GM23338 (cell line): ENCODE results near the gene MAG. TPM values are rescaled to one million over a fixed set of nuclear protein-coding genes. Genes with fewer than 3 reads are reported as not detected.

ENCODE experiments used
- ATAC-seq: fragments of 200-7000 bp; cut with Tn5 transposase; 3 replicates; pipeline ENCODE4 v1.9.1; 2020
- DNase-seq: peaks from one replicate; pipeline ENCODE4 v3.0.0-alpha.2; 2015; ENCODE audit warnings: low spot score
- H2AFZ ChIP-seq: fragments of 200-600 bp; sonication (generic); 2 replicates; pipeline ENCODE4 v1.8.0; 2016; ENCODE audit warnings: antibody characterized with exemption, mild to moderate bottlenecking, moderate library complexity
- H3F3A ChIP-seq: fragments of 200-600 bp; sonication (generic); replicated peaks from 2 replicates; pipeline ENCODE4 v1.8.0; 2017; ENCODE audit warnings: antibody characterized with exemption, mixed run types, low read depth
- H3K27ac ChIP-seq: fragments of 200-600 bp; sonication (generic); 2 replicates; pipeline ENCODE4 v1.6.1; 2016; ENCODE audit warnings: low read depth
- H3K27me3 ChIP-seq: fragments of 200-600 bp; sonication (generic); 2 replicates; pipeline ENCODE4 v1.8.0; 2016; ENCODE audit warnings: mild to moderate bottlenecking, mixed run types, moderate library complexity; ENCODE audit not compliant: insufficient read depth
- H3K36me3 ChIP-seq: fragments of 200-600 bp; sonication (generic); 2 replicates; pipeline ENCODE4 v1.8.0; 2016; ENCODE audit warnings: mild to moderate bottlenecking; ENCODE audit not compliant: insufficient read depth
- H3K4me1 ChIP-seq: fragments of 200-600 bp; sonication (generic); 2 replicates; pipeline ENCODE4 v1.8.0; 2016; ENCODE audit warnings: mild to moderate bottlenecking, moderate library complexity; ENCODE audit not compliant: insufficient read depth
- H3K4me2 ChIP-seq: fragments of 200-600 bp; sonication (generic); 2 replicates; pipeline ENCODE4 v1.7.1; 2017; ENCODE audit warnings: mixed run types
- H3K4me3 ChIP-seq: fragments of 200-600 bp; sonication (generic); 2 replicates; pipeline ENCODE4 v1.6.1; 2016; ENCODE audit warnings: mixed run types
- H3K79me2 ChIP-seq: fragments of 200-600 bp; sonication (generic); replicated peaks from 2 replicates; pipeline ENCODE4 v1.8.0; 2017; ENCODE audit warnings: mild to moderate bottlenecking; ENCODE audit not compliant: insufficient read depth
- H3K9me2 ChIP-seq: fragments of 200-600 bp; sonication (generic); 2 replicates; pipeline ENCODE4 v1.8.0; 2017; ENCODE audit not compliant: insufficient read depth
- H4K20me1 ChIP-seq: fragments of 200-600 bp; sonication (generic); replicated peaks from 2 replicates; pipeline ENCODE4 v1.8.0; 2017; ENCODE audit warnings: mild to moderate bottlenecking; ENCODE audit not compliant: insufficient read depth
- H3K27ac Mint-ChIP-seq: 2 replicates; pipeline ENCODE4 v1.8.0; 2020; ENCODE audit warnings: inconsistent platforms, mild to moderate bottlenecking, moderate library complexity, mixed read lengths
- H3K27me3 Mint-ChIP-seq: 3 replicates; pipeline ENCODE4 v1.8.0; 2022; ENCODE audit warnings: low read depth, mild to moderate bottlenecking, moderate library complexity, mixed read lengths, inconsistent platforms; ENCODE audit not compliant: insufficient read depth, poor library complexity
- H3K36me3 Mint-ChIP-seq: 3 replicates; pipeline ENCODE4 v1.8.0; 2021; ENCODE audit warnings: low read depth, mild to moderate bottlenecking, inconsistent platforms, moderate library complexity, mixed read lengths
- H3K4me1 Mint-ChIP-seq: 3 replicates; pipeline ENCODE4 v1.8.0; 2020; ENCODE audit warnings: mild to moderate bottlenecking, inconsistent platforms, mixed read lengths
- H3K4me3 Mint-ChIP-seq: 3 replicates; pipeline ENCODE4 v1.8.0; 2021; ENCODE audit warnings: moderate library complexity, mild to moderate bottlenecking, inconsistent platforms, mixed read lengths
- H3K9me3 Mint-ChIP-seq: 3 replicates; pipeline ENCODE4 v1.8.0; 2020; ENCODE audit warnings: moderate library complexity, mild to moderate bottlenecking, inconsistent platforms, mixed read lengths
- CREB1 ChIP-seq: fragments of 250-450 bp; sonication (Bioruptor Pico); IDR thresholded peaks from 2 replicates; pipeline ENCODE4 v1.5.0; 2020; ENCODE audit warnings: low read depth, mild to moderate bottlenecking, moderate library complexity
- CTCF ChIP-seq, 2 experiments: fragments of 200-600 bp in 1 of 2; sonication (generic) in 1 of 2; conservative IDR thresholded peaks; 2 replicates each; pipeline versions ENCODE4 v1.5.1 to v1.6.1; 2016 to 2017; ENCODE audit warnings: antibody characterized with exemption in 2 of 2, low read depth in 2 of 2, mild to moderate bottlenecking in 2 of 2, moderate library complexity in 1 of 2
- ETS1 ChIP-seq: IDR thresholded peaks from 2 replicates; pipeline ENCODE4 v1.6.1; 2016; ENCODE audit warnings: antibody characterized with exemption
- EZH2 ChIP-seq: fragments of 200-600 bp; sonication (generic); IDR thresholded peaks from one replicate; pipeline ENCODE4 v1.8.0; 2017; ENCODE audit warnings: antibody characterized with exemption, mild to moderate bottlenecking, low read depth; ENCODE audit not compliant: unreplicated experiment
- EZH2phosphoT487 ChIP-seq: fragments of 200-600 bp; sonication (generic); IDR thresholded peaks from one replicate; pipeline ENCODE4 v1.8.1; 2018; ENCODE audit warnings: antibody characterized with exemption; ENCODE audit not compliant: unreplicated experiment
- JUNB ChIP-seq: IDR thresholded peaks from one replicate; pipeline ENCODE4 v1.6.1; 2016; ENCODE audit warnings: antibody characterized with exemption; ENCODE audit not compliant: unreplicated experiment
- NANOG ChIP-seq: IDR thresholded peaks from 2 replicates; pipeline ENCODE4 v1.6.1; 2016; ENCODE audit warnings: antibody characterized with exemption, borderline replicate concordance
- POLR2AphosphoS5 ChIP-seq: IDR thresholded peaks from 2 replicates; pipeline ENCODE4 v1.6.1; 2016; ENCODE audit warnings: antibody characterized with exemption, low read depth
- REST ChIP-seq: IDR thresholded peaks from one replicate; pipeline ENCODE4 v1.6.1; 2018; ENCODE audit warnings: antibody characterized with exemption; ENCODE audit not compliant: unreplicated experiment
- STAT1 ChIP-seq: IDR thresholded peaks from one replicate; pipeline ENCODE4 v1.6.1; 2016; ENCODE audit warnings: antibody characterized with exemption; ENCODE audit not compliant: unreplicated experiment
- ZNF114 ChIP-seq: fragments of 250-450 bp; sonication (Bioruptor Pico); IDR thresholded peaks from 2 replicates; pipeline ENCODE4 v1.5.0; 2020; ENCODE audit warnings: mild to moderate bottlenecking, moderate library complexity
- ZNF331 ChIP-seq: fragments of 250-450 bp; sonication (Bioruptor Pico); IDR thresholded peaks from 2 replicates; pipeline ENCODE4 v1.5.0; 2020; ENCODE audit warnings: low read depth, mild to moderate bottlenecking, moderate library complexity
- ZNF462 ChIP-seq: fragments of 250-450 bp; sonication (Bioruptor Pico); IDR thresholded peaks from 2 replicates; pipeline ENCODE4 v1.5.0; 2020; ENCODE audit warnings: mild to moderate bottlenecking, moderate library complexity
- polyA plus RNA-seq: library from polyadenylated mRNA; unstranded; fragments of >200 nt; fragmentation: Nextera tagmentation; extraction: Ambion mirVana; gene quantifications from 2 replicates; pipeline ENCODE4 v1.2.1, GENCODE V29; 2016
- total RNA-seq: library from RNA; depleted of rRNA; stranded (reverse); fragments of >200 nt; shearing (Covaris generic); gene quantifications from 2 replicates; pipeline ENCODE4 v1.2.3, GENCODE V29; 2014

MAG gene
- total and polyA plus RNA-seq, 2 experiments from 2014 or later, result 0.61 to 1.3 TPM

- no peak for DNase-seq
These were observed 55.4 kb downstream of the MAG start, which contains the start of gene FFAR1 for GRCh38 chr19:35347171-35347929. FFAR1 (plus strand) TSS chr19:35347902; CDS start chr19:35351552, 3,650 bp downstream.

More at GRCh38 chr19:35347171-35347929, 55.4 kb downstream of the MAG start, which contains the start of gene FFAR1:
- no peaks in the 10 kb centered on the region for H3K36me3 Mint-ChIP-seq
- Histone ChIP-seq H3K9me2 (no peaks in the 10 kb centered on the region), H4K20me1 (no peaks in the 10 kb centered on the region), H2AFZ (no peak within 1 kb of the TSS; the same call in 1 of the 2 replicates), H3F3A (no peaks in the 10 kb centered on the region), H3K4me2 (no peak within 1 kb of the TSS), H3K36me3 (no peaks in the 10 kb centered on the region), H3K27ac (no peak within 1 kb of the TSS), H3K79me2 (no peaks in the 10 kb centered on the region), H3K4me3 (no peak within 1 kb of the TSS), H3K27me3 (no peaks in the 10 kb centered on the region), H3K4me1 (no peaks in the 10 kb centered on the region)
- H3K27me3 Mint-ChIP-seq, result peaks cover 19% of the 10 kb centered on the region
- no peaks in the 10 kb centered on the region for H3K9me3 Mint-ChIP-seq
- H3K4me1 Mint-ChIP-seq, result peaks cover 11% of the 10 kb centered on the region; the same call in 2 of the 3 replicates
- no peak within 1 kb of the TSS for H3K4me3 Mint-ChIP-seq
- H3K27ac Mint-ChIP-seq, result no peak within 1 kb of the TSS
- no peak for ATAC-seq
- no peak for TF ChIP-seq ZNF331 (CRISPR knock-in tag)
- TF ChIP-seq EZH2, result no peak
- TF ChIP-seq ZNF114 (CRISPR knock-in tag), result no peak
- TF ChIP-seq ETS1, result no peak
- TF ChIP-seq JUNB, result no peak
- no peak for TF ChIP-seq ZNF462 (CRISPR knock-in tag)
- no peak for TF ChIP-seq CREB1 (CRISPR knock-in tag)
- TF ChIP-seq EZH2phosphoT487, result no peak
- no peak for TF ChIP-seq REST
- no peak for TF ChIP-seq POLR2AphosphoS5
- TF ChIP-seq STAT1, result no peak
- TF ChIP-seq NANOG, result no peak
- no peak for TF ChIP-seq CTCF (conservative IDR thresholded peaks at IDR 0.05; ENCODE audit: low read depth in 2 of 2)
